GM21619 (cell line): ENCODE data around the gene SMCR8.
"Not testable (repeated sequence)": the region's sequence is repeated elsewhere in the genome, so short reads cannot be mapped to it uniquely, and the experiment has no call there.

Experiments
- ATAC-seq: cut with Tn5 transposase; IDR thresholded peaks from one replicate; pipeline ENCODE4 v1.9.1; 2021; ENCODE audit not compliant: unreplicated experiment

Gene SMCR8, protein sequence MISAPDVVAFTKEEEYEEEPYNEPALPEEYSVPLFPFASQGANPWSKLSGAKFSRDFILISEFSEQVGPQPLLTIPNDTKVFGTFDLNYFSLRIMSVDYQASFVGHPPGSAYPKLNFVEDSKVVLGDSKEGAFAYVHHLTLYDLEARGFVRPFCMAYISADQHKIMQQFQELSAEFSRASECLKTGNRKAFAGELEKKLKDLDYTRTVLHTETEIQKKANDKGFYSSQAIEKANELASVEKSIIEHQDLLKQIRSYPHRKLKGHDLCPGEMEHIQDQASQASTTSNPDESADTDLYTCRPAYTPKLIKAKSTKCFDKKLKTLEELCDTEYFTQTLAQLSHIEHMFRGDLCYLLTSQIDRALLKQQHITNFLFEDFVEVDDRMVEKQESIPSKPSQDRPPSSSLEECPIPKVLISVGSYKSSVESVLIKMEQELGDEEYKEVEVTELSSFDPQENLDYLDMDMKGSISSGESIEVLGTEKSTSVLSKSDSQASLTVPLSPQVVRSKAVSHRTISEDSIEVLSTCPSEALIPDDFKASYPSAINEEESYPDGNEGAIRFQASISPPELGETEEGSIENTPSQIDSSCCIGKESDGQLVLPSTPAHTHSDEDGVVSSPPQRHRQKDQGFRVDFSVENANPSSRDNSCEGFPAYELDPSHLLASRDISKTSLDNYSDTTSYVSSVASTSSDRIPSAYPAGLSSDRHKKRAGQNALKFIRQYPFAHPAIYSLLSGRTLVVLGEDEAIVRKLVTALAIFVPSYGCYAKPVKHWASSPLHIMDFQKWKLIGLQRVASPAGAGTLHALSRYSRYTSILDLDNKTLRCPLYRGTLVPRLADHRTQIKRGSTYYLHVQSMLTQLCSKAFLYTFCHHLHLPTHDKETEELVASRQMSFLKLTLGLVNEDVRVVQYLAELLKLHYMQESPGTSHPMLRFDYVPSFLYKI

DNA sequence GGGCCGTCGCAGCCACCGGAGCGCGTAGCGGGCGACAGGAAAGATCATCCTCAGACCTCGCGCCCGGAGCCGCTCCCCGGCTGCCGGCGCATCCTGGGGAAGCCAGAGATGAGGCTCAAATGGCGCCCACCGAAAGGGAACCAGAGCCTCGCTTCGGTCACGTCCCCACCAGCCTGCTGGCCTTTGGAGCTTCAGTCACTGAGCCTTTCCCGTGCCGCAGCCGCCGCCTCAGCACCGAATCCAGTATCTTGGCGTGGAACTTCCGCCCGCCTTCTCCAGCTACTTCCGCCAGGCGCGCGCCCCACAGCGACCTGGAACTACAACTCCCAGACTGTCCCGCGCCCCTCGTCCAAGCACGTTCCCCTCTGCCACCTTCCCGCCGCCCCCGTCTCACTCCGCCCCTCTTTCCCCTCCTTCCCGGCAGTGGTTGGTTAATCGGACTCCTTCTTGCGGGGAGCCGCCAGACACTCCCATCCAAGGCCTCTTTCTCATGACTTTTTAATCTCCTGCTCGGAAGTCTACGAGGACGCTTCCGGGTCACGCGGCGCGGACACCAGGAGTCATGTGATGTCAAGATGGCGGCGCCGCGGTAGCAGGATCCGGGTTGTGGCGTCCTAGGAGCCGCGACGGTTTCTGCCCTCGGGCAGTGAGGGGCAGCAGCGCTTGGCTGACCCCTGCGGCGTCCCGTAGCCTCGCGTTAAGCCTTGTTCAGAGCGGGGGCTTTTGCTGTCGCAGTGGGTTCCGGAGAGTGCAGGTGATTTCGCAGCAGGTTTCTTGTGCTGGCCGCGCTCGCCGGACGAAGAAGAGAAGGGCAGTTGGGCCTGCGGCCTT lies at the start of gene SMCR8, which contains the start of gene TOP3A:
SMCR8 (plus strand) TSS at position 563 of the 831 bp plus-strand sequence. CDS start 497 bp downstream, outside the sequence.
TOP3A (minus strand) TSS at position 264 of the 831 bp plus-strand sequence; CDS start at position 48, 216 bp downstream.
- peak; percentile 76 for ATAC-seq

DNA sequence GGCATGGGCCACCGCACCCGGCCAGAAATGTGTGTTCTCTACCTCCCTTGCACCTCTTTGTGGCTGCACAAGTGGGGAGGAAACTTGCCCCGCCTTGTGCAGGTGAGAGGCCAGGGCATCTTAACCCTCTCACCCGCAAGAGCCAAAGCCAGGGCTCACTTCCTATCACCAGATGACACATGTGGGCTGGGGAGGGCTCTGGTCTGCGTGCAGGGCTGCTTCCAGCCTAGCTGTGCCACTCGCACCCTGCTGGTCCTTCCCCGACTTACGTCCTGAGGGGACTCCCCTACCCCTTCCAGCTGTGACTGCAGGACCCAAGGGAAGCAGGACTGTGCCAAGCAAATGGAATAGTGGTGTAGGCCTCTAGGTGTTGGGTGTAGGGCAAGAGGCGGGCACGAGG lies 47.7 kb upstream of the SMCR8 start:
- ATAC-seq: no peak

DNA sequence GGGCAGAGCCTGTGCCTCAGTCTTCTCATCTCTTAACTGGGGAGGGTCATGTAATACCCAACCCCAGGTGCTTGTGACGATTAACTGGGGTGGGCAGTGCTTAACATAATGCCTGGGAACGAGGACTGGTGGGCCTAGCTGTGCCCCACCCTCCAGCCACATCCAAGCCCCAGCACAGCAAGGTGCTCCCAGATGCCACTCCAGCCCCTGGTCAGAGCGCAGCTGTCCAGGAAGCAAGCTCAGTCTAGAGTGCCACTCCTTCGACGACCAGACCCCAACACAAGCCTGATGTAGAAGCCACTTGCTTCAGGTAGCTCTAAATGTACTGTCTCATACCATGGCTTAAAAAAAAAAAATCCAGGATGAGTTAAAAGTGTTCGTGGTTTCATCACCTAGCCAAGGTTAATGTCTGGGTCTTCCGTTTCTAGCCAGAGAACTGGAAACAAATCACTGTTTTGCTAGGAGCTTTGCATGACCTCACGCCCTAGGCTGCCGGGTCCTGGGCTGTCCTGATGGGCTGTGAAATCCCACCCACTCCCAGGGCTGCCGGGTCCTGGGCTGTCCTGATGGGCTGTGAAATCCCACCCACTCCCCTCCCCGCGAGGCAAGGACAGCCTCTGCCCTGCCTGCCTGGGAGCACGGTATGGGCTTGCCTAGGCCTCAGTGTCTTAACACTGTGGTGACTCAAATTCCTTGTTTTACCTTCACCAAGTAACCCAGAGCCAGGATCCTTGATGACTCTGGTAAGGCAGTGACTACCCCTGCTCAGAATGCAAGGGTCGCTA lies 47.0 kb upstream of the SMCR8 start:
- ATAC-seq: no peak

DNA sequence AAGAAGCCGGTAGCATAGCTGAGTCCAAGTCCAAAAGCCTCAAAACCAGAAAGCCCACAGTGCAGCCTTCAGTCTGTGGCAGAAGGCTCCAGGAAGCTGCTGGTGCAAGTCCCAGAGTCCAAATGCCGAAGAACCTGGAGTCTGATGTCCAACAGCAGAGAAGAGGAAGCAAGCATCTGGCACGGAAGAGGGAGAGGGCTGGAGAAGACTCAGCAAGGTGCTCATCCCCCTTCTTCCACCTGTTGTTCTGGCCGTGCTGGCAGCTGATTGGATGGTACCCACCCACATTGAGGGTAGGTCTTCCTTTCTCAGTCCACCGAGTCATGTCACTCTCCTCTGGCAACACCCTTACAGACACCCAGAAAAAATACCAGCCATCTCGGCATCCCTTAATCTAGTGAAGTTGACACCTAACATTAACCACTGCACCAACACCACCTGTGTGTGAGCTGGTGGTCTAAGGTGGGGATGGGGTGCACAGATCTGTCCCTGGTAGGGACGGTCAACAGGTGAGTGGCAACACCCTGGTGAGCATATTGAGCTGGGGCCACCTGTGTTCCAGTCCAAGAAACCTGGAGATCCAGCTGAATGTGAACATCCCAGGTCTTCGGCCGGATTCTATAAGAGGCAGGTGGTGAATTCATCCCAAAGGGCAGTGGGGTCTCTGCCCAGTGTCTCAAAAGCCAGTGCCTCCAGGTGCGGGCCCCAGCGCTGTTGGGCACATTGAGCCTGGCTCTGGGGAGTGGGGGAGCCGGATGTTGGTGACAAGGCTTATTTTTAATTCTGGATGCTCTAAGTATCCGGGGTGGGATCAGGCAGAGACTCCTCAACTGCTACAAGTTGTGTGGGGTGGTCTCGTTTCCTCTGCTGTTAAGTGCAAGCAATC lies 44.8 kb upstream of the SMCR8 start:
- ATAC-seq: no peak

DNA sequence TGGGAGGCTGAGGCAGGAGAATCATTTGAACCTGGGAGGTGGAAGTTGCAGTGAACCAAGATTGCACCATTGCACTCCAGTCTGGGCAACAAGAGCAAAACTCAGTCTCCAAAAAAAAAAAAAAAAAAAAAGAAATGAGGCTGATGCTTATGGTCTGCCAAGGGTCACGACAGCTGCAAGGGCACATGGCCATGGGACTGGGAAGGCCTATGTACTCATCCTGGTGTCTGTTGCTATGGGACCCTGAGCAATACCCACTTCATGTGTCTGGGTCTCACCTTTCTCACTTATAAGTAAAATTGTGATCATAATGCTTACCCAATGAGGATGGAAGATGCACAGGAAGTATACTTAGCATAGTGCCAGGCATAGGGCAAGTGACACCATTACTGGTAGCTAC lies 38.0 kb upstream of the SMCR8 start:
- no peak for ATAC-seq

DNA sequence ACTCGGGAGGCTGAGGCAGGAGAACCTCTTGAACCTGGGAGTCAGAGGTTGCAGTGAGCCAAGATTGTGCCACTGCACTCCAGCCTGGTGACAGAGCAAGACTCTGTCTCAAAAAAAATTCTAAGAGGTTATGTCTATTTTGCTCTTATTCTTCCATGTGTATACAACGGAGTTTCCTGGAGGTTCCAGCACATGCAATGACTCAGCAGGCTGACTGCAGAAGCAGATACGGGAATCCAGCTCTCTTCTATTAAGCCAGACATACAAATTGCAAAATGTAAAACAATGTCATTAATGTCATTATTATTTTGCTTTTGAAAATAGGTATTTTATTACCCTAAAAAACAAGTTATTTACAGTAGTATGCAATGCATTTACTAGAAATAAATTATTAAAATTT lies 36.2 kb upstream of the SMCR8 start:
- no peak for ATAC-seq

DNA sequence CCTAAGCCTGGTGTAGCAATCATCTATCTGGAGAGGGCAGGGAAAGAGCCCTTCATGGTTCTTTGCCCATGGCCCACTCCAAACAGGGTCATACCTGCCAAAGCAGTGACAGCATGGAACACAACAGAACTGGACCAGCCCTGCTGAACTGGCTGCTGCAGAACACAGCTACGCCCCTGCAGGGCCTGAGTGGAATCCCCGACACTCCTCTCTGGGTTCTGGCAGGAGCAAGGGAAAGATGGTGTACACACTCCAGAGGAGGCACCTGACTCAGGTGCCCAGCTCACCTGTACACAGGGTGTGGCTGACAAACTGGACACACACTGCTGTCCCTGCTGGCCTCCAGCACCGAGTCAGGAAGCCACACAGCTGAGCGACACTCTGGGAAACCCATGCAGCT lies 34.8 kb upstream of the SMCR8 start:
- ATAC-seq: no peak

DNA sequence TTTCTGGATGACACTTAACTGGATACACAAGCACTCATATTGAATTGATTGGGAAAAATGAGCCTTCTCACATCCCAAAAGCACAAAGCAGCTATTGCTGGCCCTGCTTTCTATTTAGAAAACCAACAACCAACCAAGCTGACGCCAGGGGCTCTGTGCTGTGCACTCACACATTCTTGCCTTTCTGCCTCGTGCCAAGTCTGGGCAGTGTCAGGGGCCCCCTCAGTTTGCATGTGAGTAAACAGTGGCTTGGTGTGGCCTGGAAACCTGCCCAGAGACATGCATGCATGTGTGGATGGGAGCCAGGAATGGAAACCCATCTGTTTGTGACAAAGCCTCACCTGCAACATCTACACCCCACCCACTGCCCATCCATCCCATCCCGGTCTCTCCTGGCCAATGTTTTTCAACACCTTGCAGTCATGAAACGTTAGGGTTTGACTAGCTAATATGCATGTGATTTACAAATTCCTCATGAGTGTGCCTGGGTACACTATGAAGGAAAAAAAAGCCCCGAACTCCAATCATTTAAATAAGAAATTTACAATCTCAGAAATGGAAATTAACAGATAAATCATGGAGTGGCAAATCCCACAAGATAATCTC lies 34.2 kb upstream of the SMCR8 start:
- ATAC-seq: no peak

DNA sequence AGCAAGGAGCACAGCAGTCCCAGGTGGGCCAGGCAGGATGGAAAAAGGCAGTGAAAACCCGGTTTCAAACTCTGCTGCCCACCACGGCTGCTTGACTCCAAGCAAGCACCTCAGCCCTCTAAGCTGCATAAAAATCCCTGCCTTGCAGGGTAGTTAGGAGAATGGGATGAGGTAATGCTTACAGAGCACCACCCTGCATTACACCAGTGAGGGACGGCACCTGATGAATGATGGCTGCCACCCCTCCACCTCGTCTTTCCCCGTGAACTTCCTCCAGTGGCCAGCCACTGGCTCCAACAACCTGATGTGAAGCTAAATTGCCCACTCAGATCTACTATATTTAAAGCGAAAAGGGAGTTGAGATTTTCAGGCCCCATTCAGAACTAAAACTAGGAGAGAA lies 33.3 kb upstream of the SMCR8 start:
- no peak for ATAC-seq

DNA sequence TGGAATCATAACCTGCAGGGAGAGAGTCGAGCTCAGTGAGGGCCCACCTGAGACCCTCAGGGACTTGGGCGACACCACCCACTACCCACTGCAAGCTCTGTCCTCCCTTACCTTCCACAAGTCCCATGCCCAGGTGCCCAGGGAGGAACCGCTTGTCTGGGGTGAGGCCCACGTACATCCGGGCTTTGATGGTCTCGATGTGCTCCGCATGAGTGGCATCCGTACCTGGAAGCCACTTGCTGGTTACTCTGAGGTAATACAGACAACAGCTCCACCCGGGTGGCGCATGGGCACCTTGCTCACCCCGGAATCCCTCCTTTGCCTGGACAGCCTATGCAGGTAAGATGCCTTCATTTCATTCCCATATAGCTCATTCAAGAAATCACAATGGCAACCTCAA lies 29.8 kb upstream of the SMCR8 start:
- no peak for ATAC-seq

DNA sequence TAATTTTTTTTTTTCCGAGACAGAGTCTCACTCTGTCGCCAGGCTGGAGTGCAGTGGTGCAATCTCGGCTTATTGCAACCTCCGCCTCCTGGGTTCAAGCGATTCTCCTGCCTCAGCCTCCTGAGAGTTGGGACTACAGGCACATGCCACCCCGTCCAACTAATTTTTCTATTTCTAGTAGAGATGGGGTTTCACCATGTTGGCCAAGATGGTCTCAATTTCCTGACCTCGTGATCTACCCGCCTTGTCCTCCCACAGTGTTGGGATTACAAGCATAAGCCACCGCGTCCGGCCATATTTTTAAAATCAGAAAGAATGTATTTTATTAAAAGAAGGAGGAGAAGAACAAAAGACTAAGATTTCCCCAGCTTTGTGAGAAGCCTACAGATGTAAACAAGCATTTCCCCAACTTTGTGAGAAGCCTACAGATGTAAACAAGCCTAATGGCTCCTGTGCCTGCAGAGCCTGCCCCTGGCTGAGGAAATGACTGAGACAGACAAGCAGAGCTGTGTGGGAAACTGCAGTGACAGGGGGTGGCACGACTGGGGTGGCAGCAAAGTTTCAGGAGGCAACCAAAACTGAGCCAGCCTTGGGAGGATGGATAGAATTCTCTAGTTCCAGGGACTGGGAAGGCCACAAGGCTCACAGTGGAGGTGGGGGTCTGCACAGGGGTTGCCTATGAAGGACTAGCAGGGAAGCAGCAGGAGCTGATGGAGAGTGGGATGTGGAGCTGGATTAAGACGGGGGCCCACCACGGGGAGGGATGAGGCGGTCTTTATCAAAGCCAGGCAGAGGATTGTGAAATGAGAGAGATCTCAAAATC lies 23.2 kb upstream of the SMCR8 start:
- ATAC-seq: no peak

DNA sequence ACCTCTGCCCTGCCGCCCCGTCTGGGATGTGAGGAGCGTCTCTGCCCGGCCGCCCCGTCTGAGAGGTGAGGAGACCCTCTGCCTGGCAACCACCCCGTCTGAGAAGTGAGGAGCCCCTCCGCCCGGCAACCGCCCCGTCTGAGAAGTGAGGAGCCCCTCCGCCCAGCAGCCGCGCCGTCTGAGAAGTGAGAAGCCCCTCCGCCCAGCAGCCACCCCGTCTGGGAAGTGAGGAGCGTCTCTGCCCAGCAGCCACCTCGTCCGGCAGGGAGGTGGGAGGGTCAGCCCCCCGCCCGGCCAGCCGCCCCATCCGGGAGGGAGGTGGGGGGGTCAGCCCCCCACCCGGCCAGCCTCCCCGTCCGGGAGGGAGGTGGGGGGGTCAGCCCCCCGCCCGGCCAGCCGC lies 17.0 kb upstream of the SMCR8 start:
- ATAC-seq: not testable (repeated sequence)

DNA sequence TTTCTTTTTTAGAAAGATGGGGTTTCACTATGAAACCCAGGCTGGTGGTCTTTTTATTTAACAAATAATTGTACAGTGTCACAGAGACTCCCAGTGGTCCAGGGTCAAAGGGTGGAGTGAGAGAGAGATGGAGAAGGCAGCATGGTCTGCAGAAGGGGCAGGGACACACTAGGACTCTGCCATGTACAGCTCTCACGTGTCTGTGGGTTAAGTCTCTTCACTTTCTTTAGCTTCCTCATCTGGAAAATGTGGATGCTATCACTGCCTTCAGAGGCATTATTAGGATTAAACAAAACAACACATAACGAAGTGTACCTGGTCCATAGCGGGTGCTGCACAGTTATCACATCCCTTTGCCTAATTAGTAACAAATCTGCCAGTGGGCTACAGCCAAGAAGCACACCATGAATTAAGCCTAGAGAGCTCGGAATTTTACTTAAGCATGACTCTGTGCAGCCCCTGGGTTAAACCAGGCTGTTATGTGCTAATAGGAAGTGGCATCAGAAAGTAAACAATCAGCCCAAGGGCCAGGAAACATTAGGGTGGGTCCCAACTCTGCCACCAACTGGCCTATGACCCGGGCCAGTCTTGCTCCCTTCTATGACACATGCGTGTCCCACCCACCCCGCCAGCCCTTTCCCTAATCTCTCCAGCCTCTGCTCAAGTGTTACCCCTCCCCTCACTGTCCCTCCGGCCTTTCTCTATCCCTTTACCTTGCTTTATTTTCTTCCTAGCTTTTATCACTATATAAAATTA lies 14.2 kb upstream of the SMCR8 start:
- ATAC-seq: no peak

DNA sequence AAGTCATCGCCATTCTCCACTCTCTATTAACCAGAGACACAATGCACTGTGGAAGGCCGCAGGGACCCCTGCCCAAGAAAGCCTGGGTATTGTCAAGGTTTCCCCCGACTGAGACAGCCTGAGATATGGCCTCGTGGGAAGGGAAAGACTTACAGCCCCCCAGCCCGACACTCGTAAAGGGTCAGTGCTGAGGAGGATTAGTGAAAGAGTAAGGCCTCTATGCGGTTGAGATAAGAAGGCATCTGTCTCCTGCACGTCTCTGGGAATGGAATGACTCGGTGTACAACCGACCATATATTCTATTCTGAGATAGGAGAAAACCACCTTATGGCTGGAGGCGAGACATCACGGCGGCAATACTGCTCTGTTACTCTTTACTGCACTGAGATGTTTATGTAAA lies 11.9 kb upstream of the SMCR8 start:
- ATAC-seq: not testable (repeated sequence)

DNA sequence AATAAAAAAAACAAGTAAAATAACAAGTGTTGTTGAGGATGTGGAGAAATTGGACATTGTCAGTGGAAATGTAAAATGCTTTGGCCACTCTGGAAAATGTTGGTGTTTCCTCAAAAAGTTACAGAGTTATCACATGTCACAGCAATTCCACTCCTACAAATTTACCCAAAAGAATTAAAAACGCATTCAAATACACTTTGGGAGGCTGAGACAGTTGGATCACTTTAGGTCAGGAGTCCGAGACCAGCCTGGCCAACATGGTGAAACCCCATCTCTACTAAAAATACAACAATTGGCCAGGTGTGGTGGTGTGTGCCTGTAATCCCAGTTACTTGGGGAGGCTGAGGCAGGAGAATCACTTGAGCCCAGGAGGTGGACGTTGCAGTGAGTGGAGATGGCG lies 5.9 kb upstream of the SMCR8 start:
- no peak for ATAC-seq

DNA sequence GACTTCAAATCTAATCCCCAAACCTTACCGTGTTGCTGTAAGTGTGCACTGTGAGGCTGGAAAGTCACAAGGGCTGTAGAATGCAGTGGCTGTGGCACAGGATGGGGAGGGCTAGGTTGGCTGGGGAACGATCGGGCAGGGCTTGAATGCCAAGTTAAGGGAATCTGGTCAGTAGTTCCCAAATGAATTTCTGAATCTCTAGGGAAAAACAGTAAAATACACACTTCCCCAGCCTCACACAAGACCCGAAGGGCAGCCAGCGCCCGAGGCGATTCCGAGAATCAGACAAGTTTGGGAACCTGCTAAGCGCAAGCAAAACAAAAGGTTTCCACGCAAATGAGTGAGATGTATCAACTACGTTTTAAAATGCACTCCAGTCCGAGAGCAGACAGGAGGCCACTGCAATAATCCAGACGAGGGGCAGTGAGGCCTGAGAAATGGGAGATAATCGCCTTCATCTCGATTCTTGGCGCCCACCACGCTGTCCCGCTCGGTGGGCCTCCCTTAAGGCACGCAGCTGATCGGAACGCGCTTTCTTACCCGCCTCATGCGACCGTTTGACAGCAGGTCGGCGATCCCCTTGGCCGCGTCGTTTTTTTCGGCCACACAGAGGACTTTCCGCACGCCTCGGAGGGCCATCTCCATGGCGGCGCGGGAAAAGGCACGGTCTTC lies 898 bp upstream of the SMCR8 start:
- ATAC-seq: no peak

DNA sequence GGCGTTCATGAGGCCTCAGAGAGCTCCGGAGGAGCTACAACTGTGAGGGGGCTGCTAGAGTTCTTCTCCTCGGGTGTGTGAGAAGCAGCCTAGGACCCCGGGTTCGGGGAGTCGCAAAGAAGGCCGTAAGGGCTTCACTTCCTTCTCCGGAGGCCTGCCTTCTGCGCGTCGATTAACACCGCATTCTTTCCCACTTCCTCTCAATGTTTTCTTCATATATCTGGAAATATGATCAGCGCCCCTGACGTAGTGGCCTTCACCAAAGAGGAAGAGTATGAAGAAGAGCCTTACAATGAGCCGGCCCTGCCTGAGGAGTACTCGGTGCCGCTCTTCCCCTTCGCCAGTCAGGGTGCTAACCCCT lies 449 bp downstream of the SMCR8 start:
- no peak for ATAC-seq
